SIG-M5 (cell line): ENCODE results near the gene WWOX.

ENCODE experiments used
- DNase-seq: peaks from one replicate; lab custom pipeline; 2025; lab: John Stamatoyannopoulos, UW

WWOX gene

GRCh38 chr16:78903843-78904242 is 804.4 kb downstream of the WWOX start:
- DNase-seq: no peak

- DNase-seq: no peak
Measured at GRCh38 chr16:78906135-78906534, 806.7 kb downstream of the WWOX start.

- DNase-seq: no peak
Measured at GRCh38 chr16:78909226-78909625, 809.8 kb downstream of the WWOX start.

- DNase-seq: no peak
Measured at GRCh38 chr16:78915811-78916345, 816.4 kb downstream of the WWOX start.

- DNase-seq: no peak
Measured at GRCh38 chr16:78916928-78917545, 817.6 kb downstream of the WWOX start.

GRCh38 chr16:78918805-78919305 is 819.4 kb downstream of the WWOX start:
- DNase-seq: no peak

- no peak for DNase-seq
Measured at GRCh38 chr16:78919852-78920251, 820.4 kb downstream of the WWOX start.

GRCh38 chr16:78920621-78921020 is 821.2 kb downstream of the WWOX start:
- DNase-seq: no peak

- no peak for DNase-seq
Measured at GRCh38 chr16:78925083-78925767, 825.8 kb downstream of the WWOX start.

- no peak for DNase-seq
Measured at GRCh38 chr16:78926723-78927210, 827.3 kb downstream of the WWOX start.

GRCh38 chr16:78927766-78928165 is 828.3 kb downstream of the WWOX start:
- no peak for DNase-seq

- DNase-seq: no peak
Measured at GRCh38 chr16:78929841-78930240, 830.4 kb downstream of the WWOX start.

- DNase-seq: no peak
Measured at GRCh38 chr16:78930561-78930960, 831.1 kb downstream of the WWOX start.

- no peak for DNase-seq
Measured at GRCh38 chr16:78931267-78931666, 831.8 kb downstream of the WWOX start.

GRCh38 chr16:78931678-78932077 is 832.2 kb downstream of the WWOX start:
- no peak for DNase-seq

GRCh38 chr16:78932355-78932943 is 833.0 kb downstream of the WWOX start:
- no peak for DNase-seq

GRCh38 chr16:78936060-78936459 is 836.6 kb downstream of the WWOX start:
- DNase-seq: no peak

- DNase-seq: no peak
Measured at GRCh38 chr16:78939597-78939996, 840.1 kb downstream of the WWOX start.

- no peak for DNase-seq
Measured at GRCh38 chr16:78942625-78943245, 843.3 kb downstream of the WWOX start.

GRCh38 chr16:78945336-78945735 is 845.9 kb downstream of the WWOX start:
- DNase-seq: no peak

- no peak for DNase-seq
Measured at GRCh38 chr16:78946556-78946955, 847.1 kb downstream of the WWOX start.

GRCh38 chr16:78950768-78951167 is 851.3 kb downstream of the WWOX start:
- no peak for DNase-seq
